GM20000 (cell line): ENCODE data around the gene SRCIN1.
A peak's percentile ranks its signal among the peaks of the same experiment; 100 is the strongest.

Experiments used
- DNase-seq: peaks from one replicate; pipeline ENCODE4 v3.0.0; 2012; ENCODE audit warnings: low spot score
- TF ChIP-seq, protein P1 (sequence below): IDR thresholded peaks from 2 replicates; pipeline ENCODE4 v1.5.1; 2012; ENCODE audit warnings: mild to moderate bottlenecking, control low read depth; ENCODE audit errors: extremely low read depth, missing control alignments

Gene SRCIN1

DNA sequence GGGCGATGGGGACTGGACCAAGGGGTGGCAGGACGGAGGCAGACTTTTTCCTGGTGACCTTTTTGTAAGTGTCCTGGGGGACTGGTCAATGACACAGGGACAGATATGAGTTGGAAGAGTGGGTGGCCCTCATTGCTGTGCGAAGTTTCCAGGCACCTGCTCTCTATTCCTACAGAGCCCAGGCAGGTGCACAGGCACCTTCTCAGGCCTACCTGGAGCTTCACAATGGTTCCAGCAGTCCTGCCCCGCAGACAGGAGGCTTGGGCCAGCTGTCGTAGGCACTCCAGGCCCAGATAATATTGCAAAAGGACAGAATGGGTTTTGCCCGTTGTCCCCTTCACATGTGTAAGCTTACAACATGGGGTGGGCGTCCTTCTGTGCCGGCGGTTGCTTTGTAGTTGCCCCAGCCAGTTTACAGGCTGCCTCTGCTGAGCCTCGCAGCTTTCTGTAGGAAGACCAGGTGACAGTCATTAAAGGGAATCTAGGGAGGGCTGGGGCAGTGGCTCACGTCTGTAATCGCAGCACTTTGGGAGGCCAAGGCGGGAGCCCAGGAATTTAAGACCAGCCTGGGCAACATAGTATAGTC, 93.2 kb downstream of the SRCIN1 start:
- TF ChIP-seq, protein P1, sequence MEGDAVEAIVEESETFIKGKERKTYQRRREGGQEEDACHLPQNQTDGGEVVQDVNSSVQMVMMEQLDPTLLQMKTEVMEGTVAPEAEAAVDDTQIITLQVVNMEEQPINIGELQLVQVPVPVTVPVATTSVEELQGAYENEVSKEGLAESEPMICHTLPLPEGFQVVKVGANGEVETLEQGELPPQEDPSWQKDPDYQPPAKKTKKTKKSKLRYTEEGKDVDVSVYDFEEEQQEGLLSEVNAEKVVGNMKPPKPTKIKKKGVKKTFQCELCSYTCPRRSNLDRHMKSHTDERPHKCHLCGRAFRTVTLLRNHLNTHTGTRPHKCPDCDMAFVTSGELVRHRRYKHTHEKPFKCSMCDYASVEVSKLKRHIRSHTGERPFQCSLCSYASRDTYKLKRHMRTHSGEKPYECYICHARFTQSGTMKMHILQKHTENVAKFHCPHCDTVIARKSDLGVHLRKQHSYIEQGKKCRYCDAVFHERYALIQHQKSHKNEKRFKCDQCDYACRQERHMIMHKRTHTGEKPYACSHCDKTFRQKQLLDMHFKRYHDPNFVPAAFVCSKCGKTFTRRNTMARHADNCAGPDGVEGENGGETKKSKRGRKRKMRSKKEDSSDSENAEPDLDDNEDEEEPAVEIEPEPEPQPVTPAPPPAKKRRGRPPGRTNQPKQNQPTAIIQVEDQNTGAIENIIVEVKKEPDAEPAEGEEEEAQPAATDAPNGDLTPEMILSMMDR, result no peak
- no peak for DNase-seq

DNA sequence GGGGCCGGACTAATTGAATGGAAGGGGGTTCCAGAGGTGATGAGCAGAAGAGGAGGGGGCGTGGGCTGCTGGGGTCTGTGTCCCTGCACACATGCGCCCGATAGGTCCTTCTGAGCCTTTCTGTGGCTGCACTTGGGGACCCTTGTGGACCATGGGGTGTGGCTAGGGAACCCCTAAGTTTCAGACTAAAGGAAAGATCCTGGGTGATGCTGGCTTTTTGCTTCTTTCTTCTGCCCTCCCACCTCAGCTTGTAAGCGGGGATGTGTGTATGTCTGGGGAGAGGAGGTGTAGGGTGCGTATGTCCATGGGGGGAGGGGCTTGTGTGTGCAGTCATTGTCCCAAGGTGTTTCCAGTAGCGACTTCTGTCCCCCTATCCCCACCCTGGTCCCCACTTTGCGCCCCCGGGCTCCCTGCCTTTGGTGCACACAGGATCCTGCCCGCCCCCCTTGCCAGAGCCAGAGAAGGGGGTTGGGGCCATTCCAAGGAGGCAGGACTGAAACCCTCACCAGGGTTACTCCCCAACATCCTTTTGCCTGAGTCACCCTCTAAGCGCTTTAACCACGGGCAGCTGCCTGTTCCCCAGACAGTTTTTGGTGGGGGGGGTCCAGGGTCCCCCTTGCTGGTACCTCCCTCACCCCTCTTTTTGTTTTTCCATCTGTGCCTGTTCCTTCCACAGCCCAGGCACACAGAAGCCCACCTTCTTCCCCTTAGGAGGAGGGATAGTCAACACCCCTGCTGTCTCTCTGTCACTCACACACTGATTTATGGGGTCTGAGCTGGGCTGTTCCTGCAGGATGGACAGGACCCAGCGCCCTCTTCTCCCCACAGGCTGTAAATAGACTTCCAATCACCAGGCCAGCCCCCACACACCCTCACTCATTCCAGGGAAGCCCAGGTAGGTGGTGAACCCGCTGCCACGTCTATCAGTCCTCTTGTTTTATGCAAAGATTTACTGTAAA, 94.3 kb downstream of the SRCIN1 start:
- DNase-seq, result peak; percentile 14
- TF ChIP-seq, protein P1, result no peak

DNA sequence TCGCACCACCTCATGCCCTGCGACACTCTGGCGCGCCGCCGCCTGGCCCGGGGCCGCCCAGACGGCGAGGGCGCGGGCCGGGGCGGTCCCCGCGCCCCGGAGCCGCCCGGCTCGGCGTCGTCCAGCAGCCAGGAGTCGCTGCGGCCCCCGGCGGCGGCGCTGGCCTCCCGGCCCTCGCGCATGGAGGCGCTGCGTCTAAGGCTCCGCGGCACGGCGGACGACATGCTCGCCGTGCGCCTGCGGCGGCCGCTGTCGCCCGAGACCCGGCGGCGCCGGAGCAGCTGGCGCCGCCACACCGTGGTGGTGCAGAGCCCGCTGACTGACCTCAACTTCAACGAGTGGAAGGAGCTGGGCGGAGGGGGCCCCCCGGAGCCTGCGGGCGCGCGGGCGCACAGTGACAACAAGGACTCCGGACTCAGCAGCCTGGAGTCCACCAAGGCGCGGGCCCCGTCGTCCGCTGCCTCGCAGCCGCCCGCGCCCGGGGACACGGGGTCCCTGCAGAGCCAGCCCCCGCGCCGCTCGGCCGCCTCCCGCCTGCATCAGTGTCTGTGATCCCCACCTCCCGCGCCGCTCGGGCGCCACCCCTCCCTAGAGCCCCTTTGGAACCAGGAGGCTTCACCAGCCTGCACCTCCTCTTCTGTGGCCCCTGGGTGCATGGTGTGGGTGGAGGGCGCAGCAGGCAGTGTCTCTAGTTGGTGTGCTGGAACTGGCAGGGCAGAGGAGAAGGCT, 95.2 kb downstream of the SRCIN1 start:
- DNase-seq, result peak; percentile 59
- TF ChIP-seq, protein P1, result no peak

DNA sequence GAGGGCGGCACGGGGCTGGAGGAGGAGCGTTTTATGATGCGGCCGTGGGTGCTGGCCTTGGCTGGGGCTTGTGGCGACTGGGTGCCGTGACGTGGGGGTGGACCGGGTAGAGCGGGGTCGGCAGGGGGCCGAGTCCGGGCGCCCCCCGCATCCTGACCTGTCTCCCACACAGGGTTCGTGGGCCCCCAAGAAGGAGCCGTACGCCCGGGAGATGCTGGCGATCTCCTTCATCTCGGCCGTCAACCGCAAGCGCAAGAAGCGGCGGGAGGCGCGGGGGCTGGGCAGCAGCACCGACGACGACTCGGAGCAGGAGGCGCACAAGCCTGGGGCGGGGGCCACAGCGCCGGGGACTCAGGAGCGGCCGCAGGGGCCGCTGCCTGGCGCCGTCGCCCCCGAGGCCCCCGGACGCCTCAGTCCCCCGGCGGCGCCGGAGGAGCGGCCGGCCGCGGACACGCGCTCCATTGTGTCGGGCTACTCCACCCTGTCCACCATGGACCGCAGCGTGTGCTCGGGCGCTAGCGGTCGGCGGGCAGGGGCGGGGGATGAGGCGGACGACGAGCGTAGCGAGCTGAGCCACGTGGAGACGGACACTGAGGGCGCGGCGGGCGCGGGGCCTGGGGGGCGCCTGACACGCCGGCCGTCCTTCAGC, 95.9 kb downstream of the SRCIN1 start:
- peak; percentile 33 for DNase-seq
- TF ChIP-seq, protein P1, result no peak

DNA sequence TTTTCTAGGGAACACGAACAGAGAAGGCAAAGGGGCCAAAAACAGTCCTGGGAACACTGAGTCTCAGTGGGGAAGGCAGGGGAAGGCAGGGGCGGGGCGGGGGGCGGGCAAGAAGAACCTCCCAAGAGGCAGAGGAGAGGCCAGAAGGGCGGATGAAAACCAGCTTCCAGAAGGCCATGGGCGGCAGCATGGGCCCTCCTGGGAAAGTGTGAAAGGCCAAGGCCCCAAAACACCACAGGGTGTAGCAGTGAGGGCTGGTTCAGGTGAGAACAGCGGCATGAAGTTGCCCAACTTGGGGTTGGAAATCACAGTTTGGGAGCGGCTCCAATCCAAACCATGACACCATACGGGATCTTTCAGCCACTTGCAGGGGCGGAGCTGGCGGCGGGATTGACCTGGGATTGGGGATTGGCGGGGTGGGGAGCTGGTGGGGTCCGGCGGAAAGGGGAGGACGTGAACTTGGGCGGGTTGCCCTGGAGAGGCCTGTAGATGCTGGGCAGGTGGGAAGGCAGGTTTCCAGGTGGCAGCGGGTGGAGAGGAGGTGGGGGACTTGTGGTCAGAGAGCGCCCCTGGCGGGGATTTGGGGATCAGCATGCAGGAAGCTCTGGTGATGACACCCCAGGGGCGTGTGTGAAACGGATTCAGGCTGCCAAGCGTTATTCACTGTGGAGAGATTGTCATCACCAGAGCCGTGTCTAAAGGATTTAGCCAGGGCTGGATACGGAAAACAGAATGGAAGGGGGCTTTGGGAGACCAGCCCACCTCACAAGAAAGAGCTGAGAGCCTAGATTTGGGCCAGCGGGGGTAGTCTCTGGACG, 96.6 kb downstream of the SRCIN1 start:
- peak; percentile 91 for DNase-seq
- TF ChIP-seq, protein P1, result peak; percentile 55

DNA sequence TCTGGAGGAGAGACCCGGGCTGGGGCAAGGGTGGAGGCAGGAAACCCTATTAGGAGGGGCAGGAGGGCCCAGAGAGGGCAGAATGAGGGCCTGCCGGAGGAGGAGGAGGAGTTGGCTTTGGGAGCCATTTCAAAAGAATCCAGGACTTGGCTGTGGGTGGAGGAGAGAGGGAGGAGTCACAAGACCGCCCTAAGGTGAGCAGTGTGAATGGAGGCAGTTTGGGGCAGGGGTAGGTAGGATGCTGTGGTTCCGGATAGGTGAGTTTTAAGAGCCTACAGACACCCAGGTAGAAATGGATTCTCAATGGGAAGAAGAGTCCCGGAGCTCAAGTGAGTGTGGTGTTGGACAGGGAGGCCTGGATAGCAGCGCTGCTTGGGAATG, 97.2 kb downstream of the SRCIN1 start:
- TF ChIP-seq, protein P1, result no peak
- no peak for DNase-seq
